Hematopoietic multipotent progenitor cell treated with erythropoietin and hydrocortisone succinate and interleukin-3 and kit ligand, for 17 days (in vitro differentiated cells): ENCODE results near the gene ENTPD7.

Source experiments
- DNase-seq: peaks from one replicate; pipeline ENCODE4 v3.0.0-alpha.2; 2015; ENCODE audit warnings: low spot score

The ENTPD7 gene

GRCh38 chr10:99648717-99649116 lies 10.6 kb upstream of the ENTPD7 start:
- DNase-seq, result no peak

- DNase-seq, result no peak
These were observed 6.4 kb upstream of the ENTPD7 start for GRCh38 chr10:99652800-99653390.

DNA sequence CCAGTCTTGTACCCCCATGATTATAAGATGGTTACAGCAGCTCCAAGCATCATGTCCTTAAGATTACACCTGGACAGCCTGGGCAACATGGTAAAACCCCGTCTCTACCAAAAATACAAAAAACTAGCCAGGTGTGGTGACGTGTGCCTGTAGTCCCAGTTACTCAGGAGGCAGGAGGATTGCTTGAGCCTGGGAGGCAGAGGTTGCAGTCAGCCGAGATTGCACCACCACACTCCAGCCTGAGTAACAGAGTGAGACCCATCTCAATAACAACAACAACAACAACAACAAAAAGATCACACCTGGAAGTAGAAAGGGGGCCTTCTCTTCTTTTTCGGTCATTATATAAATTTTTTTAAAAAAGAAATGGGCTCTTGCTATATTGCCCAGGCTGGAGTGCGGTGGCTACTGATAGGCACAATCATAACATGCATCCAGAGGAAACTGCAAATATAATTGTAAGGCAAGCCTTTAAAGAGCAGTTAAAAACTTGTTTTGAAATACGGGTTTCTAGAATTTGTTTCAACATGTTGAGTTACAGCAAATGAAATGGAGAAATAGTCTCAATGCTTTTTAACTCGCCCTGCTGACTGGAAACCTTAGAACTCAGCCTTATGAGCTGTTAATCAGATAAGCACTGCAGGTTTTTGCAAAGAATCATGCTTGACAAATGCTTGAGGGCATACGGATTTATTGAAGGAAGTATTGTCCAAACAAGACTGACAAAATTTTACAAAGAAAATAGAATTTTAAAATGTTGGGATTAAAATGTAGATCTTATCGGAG lies 4.7 kb upstream of the ENTPD7 start:
- DNase-seq, result no peak

- no peak for DNase-seq
These were observed 2.9 kb upstream of the ENTPD7 start for GRCh38 chr10:99656199-99657064.

- DNase-seq, result no peak
These were observed 683 bp upstream of the ENTPD7 start for GRCh38 chr10:99658622-99659030.

GRCh38 chr10:99659868-99660366 lies 608 bp downstream of the ENTPD7 start:
- no peak for DNase-seq

GRCh38 chr10:99660662-99661376 lies 1.5 kb downstream of the ENTPD7 start:
- no peak for DNase-seq

- peak; percentile 39 for DNase-seq
These were observed 2.1 kb downstream of the ENTPD7 start for GRCh38 chr10:99661377-99661763.

DNA sequence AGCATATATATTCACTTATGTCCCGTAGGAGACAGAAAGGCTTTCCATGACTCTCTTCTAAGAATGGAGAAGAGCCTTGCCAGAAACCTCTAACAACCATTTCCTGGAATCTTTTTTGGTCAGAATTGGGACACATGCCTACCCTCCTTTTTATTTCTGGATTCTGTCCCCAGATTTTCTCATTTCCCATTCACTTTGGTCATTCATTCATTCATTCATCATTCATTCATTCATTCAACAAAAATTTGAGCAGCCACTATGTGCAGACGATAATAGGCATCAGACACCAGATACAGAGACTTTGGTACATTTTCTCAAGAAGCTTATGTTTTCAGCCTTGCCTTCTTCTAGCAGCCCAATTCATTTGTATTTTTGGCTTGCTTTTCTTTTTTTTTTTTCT lies 6.0 kb downstream of the ENTPD7 start:
- no peak for DNase-seq

DNA sequence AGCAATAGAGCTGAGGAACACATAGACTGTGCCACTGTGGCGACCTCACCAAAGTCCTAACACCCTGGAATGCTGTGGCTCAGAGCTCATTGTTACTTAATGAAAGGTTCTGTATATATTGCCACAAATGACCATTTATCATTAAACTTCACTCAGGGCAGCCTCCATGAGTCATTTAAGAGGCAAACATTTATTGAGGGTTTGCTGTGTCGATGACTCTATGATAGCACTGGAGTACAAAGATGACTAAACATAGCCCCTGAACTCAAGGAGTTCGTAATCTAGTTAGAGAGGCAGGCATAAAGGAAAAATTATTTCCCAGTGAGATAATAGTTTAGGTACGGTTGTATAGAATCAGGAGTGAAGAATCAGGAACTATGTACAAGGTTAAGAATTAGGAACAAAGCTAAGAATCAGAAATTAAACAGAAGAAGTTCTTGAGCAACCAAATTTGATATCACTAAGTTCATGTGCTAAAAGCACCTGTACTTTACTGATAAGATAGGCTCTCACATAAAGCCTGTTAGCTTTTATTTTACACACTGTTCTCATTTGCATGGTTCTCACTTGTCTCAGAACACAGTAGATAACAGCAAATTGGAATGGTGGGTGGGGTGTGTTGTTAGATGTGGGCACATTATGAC lies 7.9 kb downstream of the ENTPD7 start:
- no peak for DNase-seq

- DNase-seq, result no peak
These were observed 12.1 kb downstream of the ENTPD7 start for GRCh38 chr10:99671386-99671785.

- DNase-seq, result no peak
These were observed 13.6 kb downstream of the ENTPD7 start for GRCh38 chr10:99672884-99673283.

- no peak for DNase-seq
These were observed 14.2 kb downstream of the ENTPD7 start for GRCh38 chr10:99673492-99673891.

GRCh38 chr10:99674762-99675161 lies 15.5 kb downstream of the ENTPD7 start:
- DNase-seq, result no peak

GRCh38 chr10:99676426-99676825 lies 17.1 kb downstream of the ENTPD7 start:
- DNase-seq, result no peak

DNA sequence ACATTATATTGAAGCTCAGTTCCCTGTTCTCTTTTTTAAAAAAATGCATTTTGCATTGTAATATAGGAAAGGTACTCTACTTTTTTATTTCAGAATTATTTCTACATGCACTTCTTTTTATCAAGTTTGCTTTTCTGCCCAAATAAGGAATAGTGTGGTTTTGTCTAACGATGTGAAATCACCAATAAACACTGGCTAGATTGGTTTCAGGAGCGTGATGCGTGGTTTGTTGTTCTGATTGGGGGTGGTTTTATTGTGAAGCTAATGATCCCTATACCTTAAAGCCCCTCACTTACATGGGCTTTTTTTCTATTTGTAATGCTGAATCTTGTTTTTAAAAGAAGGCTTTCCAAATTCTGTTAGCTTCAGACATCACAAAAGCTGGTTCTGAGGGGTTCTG lies 17.6 kb downstream of the ENTPD7 start:
- no peak for DNase-seq

DNA sequence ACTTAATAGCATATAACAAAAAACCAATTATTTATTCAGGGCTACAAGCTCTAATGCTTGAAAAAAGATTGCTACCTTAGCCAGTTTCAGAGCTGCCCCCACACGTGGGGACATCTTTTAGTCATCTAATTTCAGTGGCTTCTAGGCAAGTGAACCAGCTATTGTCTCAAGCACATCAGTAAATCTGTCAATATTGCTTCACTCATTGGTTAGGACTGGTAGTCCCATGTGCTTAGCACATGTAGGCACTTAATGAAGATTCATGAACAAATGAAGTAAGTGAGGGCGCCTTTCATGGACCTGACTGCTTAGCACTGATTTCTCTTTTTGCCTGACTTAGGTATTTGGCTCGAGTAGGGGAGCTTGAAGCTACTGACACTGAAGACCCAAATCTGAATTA lies 19.6 kb downstream of the ENTPD7 start:
- DNase-seq, result no peak

GRCh38 chr10:99681553-99681952 lies 22.2 kb downstream of the ENTPD7 start:
- no peak for DNase-seq

DNA sequence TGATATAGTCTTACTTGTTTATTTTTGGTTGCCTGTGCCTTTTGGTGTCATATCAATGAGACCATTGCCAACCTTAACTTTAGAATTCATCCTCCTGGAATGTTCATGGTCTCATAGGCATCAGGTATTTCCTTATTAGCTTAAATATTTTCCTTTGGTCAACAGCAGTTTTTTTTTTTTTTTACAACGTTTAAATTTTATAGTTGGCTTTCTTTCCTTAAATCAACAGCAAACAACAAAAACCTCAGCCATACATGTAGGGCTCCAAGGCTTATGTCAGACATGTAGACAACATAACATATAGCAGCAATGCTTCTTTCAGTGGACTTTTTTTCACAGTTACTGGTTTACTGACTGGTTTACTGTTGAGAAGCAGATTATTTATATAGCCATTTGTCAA lies 22.7 kb downstream of the ENTPD7 start:
- no peak for DNase-seq

DNA sequence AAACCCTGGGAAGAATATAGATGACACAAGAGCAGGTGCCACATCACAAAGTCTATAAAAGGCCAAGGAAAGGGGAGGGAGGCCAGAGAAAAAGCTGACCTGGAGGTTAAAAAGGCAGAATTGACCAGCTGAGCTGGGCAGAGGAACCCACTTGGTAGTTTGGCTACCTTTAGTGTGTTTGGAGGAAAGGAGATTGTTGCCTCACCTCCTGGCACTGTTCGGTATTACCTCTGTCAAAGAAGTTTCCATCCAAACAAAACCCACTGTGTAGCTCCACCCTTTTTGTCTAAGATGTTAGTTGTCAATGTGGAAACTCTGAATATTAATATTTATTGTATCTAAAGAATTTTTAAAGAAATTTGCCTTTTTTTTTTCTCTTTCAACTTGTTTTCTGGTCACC lies 23.4 kb downstream of the ENTPD7 start:
- no peak for DNase-seq

- DNase-seq, result no peak
These were observed 26.3 kb downstream of the ENTPD7 start for GRCh38 chr10:99685597-99685967.

DNA sequence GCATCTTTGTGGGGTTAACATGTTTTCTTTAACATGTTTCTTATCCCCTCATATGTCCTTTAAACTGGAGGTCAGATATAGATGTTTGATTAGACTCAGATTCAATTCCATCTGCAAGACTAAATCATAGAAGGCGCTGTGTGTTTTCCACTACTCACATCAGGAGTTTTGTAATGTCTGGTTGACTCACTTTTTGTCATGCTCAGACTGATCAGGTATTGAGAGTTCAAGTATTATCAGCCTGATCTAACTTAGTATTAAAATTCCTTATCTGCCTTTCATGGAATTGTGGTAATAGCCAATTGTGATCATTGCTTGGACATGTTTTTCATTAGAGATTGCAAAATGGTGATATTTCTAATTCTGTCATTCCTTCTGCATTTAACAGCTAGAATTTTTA lies 30.2 kb downstream of the ENTPD7 start:
- DNase-seq, result no peak
